ENCODE measurements around the gene IL1R2. TPM values are rescaled to one million over a fixed set of nuclear protein-coding genes. Genes with fewer than 3 reads are reported as not detected.

Gene IL1R2
- polyA plus RNA-seq, 1 donor (not counting 4 experiments of a cell fraction or from before 2014, with no cell fraction given), result 57.3 TPM

- TF ChIP-seq EZH2 (IDR thresholded peaks at IDR 0.05; ENCODE audit: low read length) (no peak), CTCF (optimal IDR thresholded peaks at IDR 0.05 in 1 of 3, IDR thresholded peaks at IDR 0.05 in 1 of 3, conservative IDR thresholded peaks at IDR 0.05 in 1 of 3; ENCODE audit: extremely low read depth in 1 of 3, insufficient read depth in 2 of 3, low read length in 3 of 3) (no peak)
- Histone ChIP-seq H3K4me2 (ENCODE audit: control insufficient read depth, extremely low read depth, insufficient read depth, low read depth, low read length) (no peak overlapping the region), H3K9ac (ENCODE audit: control insufficient read depth, extremely low read depth, insufficient read depth, low read length) (no peak overlapping the region), H2AFZ (ENCODE audit: control insufficient read depth, low read length) (no peak overlapping the region), H3K79me2 (ENCODE audit: control insufficient read depth, insufficient read depth, low read length) (no peaks in the 10 kb centered on the region), H3K27ac (ENCODE audit: control insufficient read depth, insufficient read depth, low read length) (no peak overlapping the region), H4K20me1 (ENCODE audit: control insufficient read depth, extremely low read depth, insufficient read depth, low read length) (no peaks in the 10 kb centered on the region), H3K9me1 (ENCODE audit: control insufficient read depth, extremely low read depth, insufficient read depth, low read length) (no peaks in the 10 kb centered on the region), H3K4me1 (ENCODE audit: control insufficient read depth, extremely low read depth, insufficient read depth, low read length) (no peaks in the 10 kb centered on the region), H3K4me3 (ENCODE audit: control insufficient read depth in 2 of 3, extremely low read depth in 1 of 3, insufficient read depth in 2 of 3, low read depth in 1 of 3, low read length in 3 of 3) (no peak overlapping the region), H3K27me3 (ENCODE audit: control insufficient read depth, extremely low read depth, insufficient read depth, low read length) (peaks cover 9% of the 10 kb centered on the region), H3K9me3 (ENCODE audit: control insufficient read depth, low read depth, low read length) (no peaks in the 10 kb centered on the region), H3K36me3 (ENCODE audit: control insufficient read depth in 2 of 2, extremely low read depth in 1 of 2, insufficient read depth in 2 of 2, low read length in 2 of 2) (no peaks in the 10 kb centered on the region)
- DNase-seq (ENCODE audit: low read depth, low spot score) (no peak), FAIRE-seq (no peak)
- dilution Hi-C loops (cut with MboI; ENCODE audit: extremely low pct_ligation_motif_present, low sequenced_read_pairs), result no loop called here
These were observed 48.5 kb downstream of the IL1R2 start for GRCh38 chr2:102040229-102040628.

- Histone ChIP-seq H3K9me3 (ENCODE audit: control insufficient read depth, low read depth, low read length) (no peaks in the 10 kb centered on the region), H3K4me2 (ENCODE audit: control insufficient read depth, extremely low read depth, insufficient read depth, low read depth, low read length) (no peak overlapping the region), H4K20me1 (ENCODE audit: control insufficient read depth, extremely low read depth, insufficient read depth, low read length) (no peaks in the 10 kb centered on the region), H3K4me1 (ENCODE audit: control insufficient read depth, extremely low read depth, insufficient read depth, low read length) (no peaks in the 10 kb centered on the region), H3K9ac (ENCODE audit: control insufficient read depth, extremely low read depth, insufficient read depth, low read length) (no peak overlapping the region), H3K9me1 (ENCODE audit: control insufficient read depth, extremely low read depth, insufficient read depth, low read length) (no peaks in the 10 kb centered on the region), H3K36me3 (ENCODE audit: control insufficient read depth in 2 of 2, extremely low read depth in 1 of 2, insufficient read depth in 2 of 2, low read length in 2 of 2) (no peaks in the 10 kb centered on the region), H2AFZ (ENCODE audit: control insufficient read depth, low read length) (no peak overlapping the region), H3K27ac (ENCODE audit: control insufficient read depth, insufficient read depth, low read length) (no peak overlapping the region), H3K27me3 (ENCODE audit: control insufficient read depth, extremely low read depth, insufficient read depth, low read length) (peaks cover 9% of the 10 kb centered on the region), H3K4me3 (ENCODE audit: control insufficient read depth in 2 of 3, extremely low read depth in 1 of 3, insufficient read depth in 2 of 3, low read depth in 1 of 3, low read length in 3 of 3) (no peak overlapping the region), H3K79me2 (ENCODE audit: control insufficient read depth, insufficient read depth, low read length) (no peaks in the 10 kb centered on the region)
- dilution Hi-C loops (cut with MboI; ENCODE audit: extremely low pct_ligation_motif_present, low sequenced_read_pairs), result no loop called here
- FAIRE-seq (no peak), DNase-seq (ENCODE audit: low read depth, low spot score) (no peak)
- no peak for TF ChIP-seq CTCF (optimal IDR thresholded peaks at IDR 0.05 in 1 of 3, IDR thresholded peaks at IDR 0.05 in 1 of 3, conservative IDR thresholded peaks at IDR 0.05 in 1 of 3; ENCODE audit: extremely low read depth in 1 of 3, insufficient read depth in 2 of 3, low read length in 3 of 3)
- no peak for TF ChIP-seq EZH2 (IDR thresholded peaks at IDR 0.05; ENCODE audit: low read length)
These were observed 49.6 kb downstream of the IL1R2 start for GRCh38 chr2:102041351-102041750.

Data from keratinocyte (primary cell).